Keratinocyte (primary cell): ENCODE data around the gene TAPT1. TPM values are rescaled to one million over a fixed set of nuclear protein-coding genes. Genes with fewer than 3 reads are reported as not detected.

ENCODE experiments used
- DNase-seq: peaks from one replicate; pipeline ENCODE4 v3.0.0-alpha.2; 2011; ENCODE audit warnings: low read depth, missing footprints, low spot score
- FAIRE-seq: peaks from 2 replicates; lab custom pipeline; 2011; peaks lifted over from hg19 to GRCh38; lab: Jason Lieb, UNC
- H2AFZ ChIP-seq: 2 replicates; pipeline ENCODE4 v1.6.0; 2012; ENCODE audit warnings: low read length, control low read depth, inconsistent platforms; ENCODE audit not compliant: control insufficient read depth
- H3K27ac ChIP-seq: 2 replicates; pipeline ENCODE4 v1.5.1; 2011; ENCODE audit warnings: low read length; ENCODE audit not compliant: control insufficient read depth, insufficient read depth
- H3K27me3 ChIP-seq: 3 replicates; pipeline ENCODE4 v1.6.0; 2011; ENCODE audit warnings: low read length; ENCODE audit not compliant: control insufficient read depth, insufficient read depth; ENCODE audit errors: extremely low read depth
- H3K36me3 ChIP-seq, 2 experiments: 2 replicates in 1 of 2; 3 replicates in 1 of 2; pipeline ENCODE4 v1.5.1; 2011; ENCODE audit warnings: low read length in 2 of 2, mild to moderate bottlenecking in 1 of 2; ENCODE audit not compliant: control insufficient read depth in 2 of 2, insufficient read depth in 2 of 2; ENCODE audit errors: extremely low read depth in 1 of 2
- H3K4me1 ChIP-seq: 3 replicates; pipeline ENCODE4 v1.5.1; 2011; ENCODE audit warnings: low read length; ENCODE audit not compliant: control insufficient read depth, insufficient read depth; ENCODE audit errors: extremely low read depth
- H3K4me2 ChIP-seq: 3 replicates; pipeline ENCODE4 v1.6.0; 2011; ENCODE audit warnings: low read depth, low read length; ENCODE audit not compliant: control insufficient read depth, insufficient read depth; ENCODE audit errors: extremely low read depth
- H3K4me3 ChIP-seq, 3 experiments: fragments of 200-600 bp in 1 of 3; sonication (generic) in 1 of 3; 2 replicates in 2 of 3; 3 replicates in 1 of 3; pipeline ENCODE4 v1.5.1; 2011 to 2016; ENCODE audit warnings: low read length in 3 of 3, mild to moderate bottlenecking in 3 of 3, control low read depth in 2 of 3, inconsistent platforms in 1 of 3, low read depth in 1 of 3, mixed read lengths in 1 of 3, mixed run types in 1 of 3, moderate library complexity in 1 of 3; ENCODE audit not compliant: control insufficient read depth in 2 of 3, insufficient read depth in 2 of 3; ENCODE audit errors: extremely low read depth in 1 of 3
- H3K79me2 ChIP-seq: 2 replicates; pipeline ENCODE4 v1.6.0; 2012; ENCODE audit warnings: low read length; ENCODE audit not compliant: control insufficient read depth, insufficient read depth
- H3K9ac ChIP-seq: 3 replicates; pipeline ENCODE4 v1.6.0; 2011; ENCODE audit warnings: low read length; ENCODE audit not compliant: control insufficient read depth, insufficient read depth; ENCODE audit errors: extremely low read depth
- H3K9me1 ChIP-seq: 3 replicates; pipeline ENCODE4 v1.6.0; 2011; ENCODE audit warnings: low read length; ENCODE audit not compliant: control insufficient read depth, insufficient read depth; ENCODE audit errors: extremely low read depth
- H3K9me3 ChIP-seq: 2 replicates; pipeline ENCODE4 v1.5.1; 2012; ENCODE audit warnings: low read depth, low read length; ENCODE audit not compliant: control insufficient read depth
- H4K20me1 ChIP-seq: 3 replicates; pipeline ENCODE4 v1.6.0; 2011; ENCODE audit warnings: low read length; ENCODE audit not compliant: control insufficient read depth, insufficient read depth; ENCODE audit errors: extremely low read depth
- CTCF ChIP-seq, 3 experiments: IDR thresholded peaks in 1 of 3; conservative IDR thresholded peaks in 1 of 3; optimal IDR thresholded peaks in 1 of 3; 2 replicates in 2 of 3; 3 replicates in 1 of 3; pipeline versions ENCODE3 to v1.5.1; 2011; ENCODE audit warnings: low read length in 3 of 3, mild to moderate bottlenecking in 3 of 3, moderate library complexity in 2 of 3, control low read depth in 1 of 3, inconsistent platforms in 1 of 3; ENCODE audit not compliant: insufficient read depth in 2 of 3; ENCODE audit errors: extremely low read depth in 1 of 3
- EZH2 ChIP-seq: IDR thresholded peaks from one replicate; pipeline ENCODE4 v1.6.1; 2012; ENCODE audit warnings: inconsistent platforms, mild to moderate bottlenecking, low read length, moderate library complexity
- dilution Hi-C: fragments of 300-500 bp; cut with MboI; formaldehyde crosslinking; loops from one replicate; pipeline ENCODE4 v1.7.0; 2020; ENCODE audit warnings: low sequenced_read_pairs; ENCODE audit not compliant: extremely low pct_ligation_motif_present
- polyA plus RNA-seq, 5 experiments: library from polyadenylated mRNA; depleted of rRNA in 3 of 5; stranded (reverse) in 3 of 5; stranded (forward) in 1 of 5; unstranded in 1 of 5; fragments of >200 nt; gene quantifications; 1 replicate in 1 of 5; 2 replicates in 3 of 5; 3 replicates in 1 of 5; pipeline versions ENCODE4 v1.2.1 to v1.2.3, GENCODE V29; 2011 to 2012; ENCODE audit warnings: missing spikeins in 2 of 5, low read depth in 1 of 5, low replicate concordance in 1 of 5

TAPT1 gene
- polyA plus RNA-seq, 1 donor (not counting 4 experiments of a cell fraction or from before 2014, with no cell fraction given), result 10.7 TPM

DNA sequence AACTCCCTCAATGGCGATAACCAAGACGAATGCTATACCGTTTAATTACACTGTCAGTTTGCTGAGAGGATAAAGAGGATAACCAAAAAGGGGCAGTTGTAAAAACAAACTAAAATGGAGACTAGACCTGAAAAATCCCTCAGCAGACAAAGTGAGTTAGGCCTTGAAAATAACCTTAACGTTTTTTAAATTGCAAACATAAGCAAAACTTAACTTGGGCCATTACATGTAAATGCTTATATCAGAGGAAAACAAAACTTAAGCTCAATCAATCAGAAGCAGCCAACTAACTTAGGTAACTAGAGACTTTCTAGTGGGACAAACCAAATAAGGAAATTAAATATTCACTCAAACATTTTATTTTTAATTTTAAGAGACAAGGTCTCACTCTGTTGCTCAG is 17.0 kb upstream of the TAPT1 start:
- no peak overlapping the region for H2AFZ ChIP-seq
- no peaks in the 10 kb centered on the region for H3K79me2 ChIP-seq
- dilution Hi-C loops, result no loop called here
- H3K4me2 ChIP-seq, result no peak overlapping the region
- no peak for FAIRE-seq
- no peak overlapping the region for H3K9ac ChIP-seq
- H3K4me3 ChIP-seq, result no peak overlapping the region
- no peaks in the 10 kb centered on the region for H3K27me3 ChIP-seq
- DNase-seq, result no peak
- no peak overlapping the region for H3K27ac ChIP-seq
- H3K9me3 ChIP-seq, result no peaks in the 10 kb centered on the region
- H4K20me1 ChIP-seq, result no peaks in the 10 kb centered on the region
- H3K9me1 ChIP-seq, result no peaks in the 10 kb centered on the region
- H3K36me3 ChIP-seq, result no peaks in the 10 kb centered on the region
- no peaks in the 10 kb centered on the region for H3K4me1 ChIP-seq
- TF ChIP-seq EZH2 (no peak), CTCF (optimal IDR thresholded peaks at IDR 0.05 in 1 of 3, IDR thresholded peaks at IDR 0.05 in 1 of 3, conservative IDR thresholded peaks at IDR 0.05 in 1 of 3; ENCODE audit: extremely low read depth in 1 of 3, insufficient read depth in 2 of 3, low read length in 3 of 3) (no peak)

GRCh38 chr4:16240300-16240699 is 14.0 kb upstream of the TAPT1 start:
- H3K27me3 ChIP-seq, result no peaks in the 10 kb centered on the region
- no peaks in the 10 kb centered on the region for H3K79me2 ChIP-seq
- no peak overlapping the region for H3K4me2 ChIP-seq
- no peak overlapping the region for H3K9ac ChIP-seq
- no peak overlapping the region for H3K4me3 ChIP-seq
- no peaks in the 10 kb centered on the region for H3K4me1 ChIP-seq
- dilution Hi-C loops, result no loop called here
- FAIRE-seq, result no peak
- H3K36me3 ChIP-seq, result no peaks in the 10 kb centered on the region
- no peaks in the 10 kb centered on the region for H3K9me1 ChIP-seq
- no peak overlapping the region for H3K27ac ChIP-seq
- no peaks in the 10 kb centered on the region for H3K9me3 ChIP-seq
- DNase-seq, result no peak
- no peaks in the 10 kb centered on the region for H4K20me1 ChIP-seq
- no peak overlapping the region for H2AFZ ChIP-seq
- TF ChIP-seq EZH2, result no peak
- no peak for TF ChIP-seq CTCF (optimal IDR thresholded peaks at IDR 0.05 in 1 of 3, IDR thresholded peaks at IDR 0.05 in 1 of 3, conservative IDR thresholded peaks at IDR 0.05 in 1 of 3; ENCODE audit: extremely low read depth in 1 of 3, insufficient read depth in 2 of 3, low read length in 3 of 3)
